Vagina (tissue), 2 donors: ENCODE measurements around the gene EMCN. TPM values are rescaled to one million over a fixed set of nuclear protein-coding genes. Genes with fewer than 3 reads are reported as not detected.

Experiments
- DNase-seq, 2 donors: peaks; one replicate each; pipeline ENCODE4 v3.0.0-alpha.2; 2017; ENCODE audit errors: extremely low spot score in 2 of 2
- H3K27ac ChIP-seq: fragments of 200-600 bp; sonication (generic); one replicate; pipeline ENCODE4 v1.5.1; 2019
- H3K27me3 ChIP-seq: fragments of 200-600 bp; sonication (generic); one replicate; pipeline ENCODE4 v1.5.1; 2019
- H3K36me3 ChIP-seq, 2 donors: fragments of 200-600 bp; sonication (generic); one replicate each; pipeline ENCODE4 v1.5.1; 2017 to 2019
- H3K4me1 ChIP-seq: fragments of 200-600 bp; sonication (generic); one replicate; pipeline ENCODE4 v1.5.1; 2019
- H3K4me3 ChIP-seq, 2 donors: fragments of 200-600 bp; sonication (generic); 1 replicate in 1 of 2; 2 replicates in 1 of 2; pipeline ENCODE4 v1.5.1; 2016 to 2019
- H3K9me3 ChIP-seq: fragments of 200-600 bp; sonication (generic); one replicate; pipeline ENCODE4 v1.5.1; 2019
- POLR2A ChIP-seq, 2 donors: fragments of 450-650 bp; IDR thresholded peaks; one replicate each; pipeline ENCODE4 v1.6.1; 2017; ENCODE audit warnings: antibody characterized with exemption in 2 of 2, mild to moderate bottlenecking in 2 of 2, moderate library complexity in 2 of 2
- POLR2AphosphoS5 ChIP-seq, 2 donors: sonication (generic); formaldehyde crosslinking; IDR thresholded peaks; one replicate each; pipeline ENCODE4 v1.9.0; 2017; ENCODE audit warnings: antibody characterized with exemption in 2 of 2, mild to moderate bottlenecking in 2 of 2, low read depth in 1 of 2; ENCODE audit not compliant: insufficient read depth in 1 of 2
- intact Hi-C: fragments of 100-400 bp; cut with DNase I; formaldehyde crosslinking; loops from one replicate; pipeline ENCODE4 v1.15.1; 2023
- total RNA-seq: library from RNA; depleted of rRNA; stranded (reverse); fragments of >200 nt; gene quantifications from one replicate; pipeline ENCODE4 v1.2.3, GENCODE V29; 2016
- TF ChIP-seq, protein P1 (sequence below), 3 experiments: fragments of 450-650 bp in 2 of 3; fragments of 200-600 bp in 1 of 3; sonication (generic) in 1 of 3; IDR thresholded peaks; one replicate each; pipeline ENCODE4 v1.5.1; 2017 to 2019; ENCODE audit warnings: antibody characterized with exemption in 3 of 3, mild to moderate bottlenecking in 2 of 3, moderate library complexity in 2 of 3

EMCN gene
- total RNA-seq, 1 donor from 2014 or later: 20.1 TPM

GRCh38 chr4:100494166-100494565, 23.7 kb downstream of the EMCN start:
- H3K27ac ChIP-seq: no peak overlapping the region
- TF ChIP-seq POLR2A (IDR thresholded peaks at IDR 0.05) (no peak), POLR2AphosphoS5 (IDR thresholded peaks at IDR 0.05; ENCODE audit: insufficient read depth in 1 of 2, low read depth in 1 of 2) (no peak)
- TF ChIP-seq, protein P1, sequence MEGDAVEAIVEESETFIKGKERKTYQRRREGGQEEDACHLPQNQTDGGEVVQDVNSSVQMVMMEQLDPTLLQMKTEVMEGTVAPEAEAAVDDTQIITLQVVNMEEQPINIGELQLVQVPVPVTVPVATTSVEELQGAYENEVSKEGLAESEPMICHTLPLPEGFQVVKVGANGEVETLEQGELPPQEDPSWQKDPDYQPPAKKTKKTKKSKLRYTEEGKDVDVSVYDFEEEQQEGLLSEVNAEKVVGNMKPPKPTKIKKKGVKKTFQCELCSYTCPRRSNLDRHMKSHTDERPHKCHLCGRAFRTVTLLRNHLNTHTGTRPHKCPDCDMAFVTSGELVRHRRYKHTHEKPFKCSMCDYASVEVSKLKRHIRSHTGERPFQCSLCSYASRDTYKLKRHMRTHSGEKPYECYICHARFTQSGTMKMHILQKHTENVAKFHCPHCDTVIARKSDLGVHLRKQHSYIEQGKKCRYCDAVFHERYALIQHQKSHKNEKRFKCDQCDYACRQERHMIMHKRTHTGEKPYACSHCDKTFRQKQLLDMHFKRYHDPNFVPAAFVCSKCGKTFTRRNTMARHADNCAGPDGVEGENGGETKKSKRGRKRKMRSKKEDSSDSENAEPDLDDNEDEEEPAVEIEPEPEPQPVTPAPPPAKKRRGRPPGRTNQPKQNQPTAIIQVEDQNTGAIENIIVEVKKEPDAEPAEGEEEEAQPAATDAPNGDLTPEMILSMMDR (IDR thresholded peaks at IDR 0.05): no peak
- DNase-seq: no peak
- intact Hi-C loops: no loop called here
- no peaks in the 10 kb centered on the region for H3K27me3 ChIP-seq
- H3K4me1 ChIP-seq: no peaks in the 10 kb centered on the region
- H3K4me3 ChIP-seq: no peak overlapping the region
- H3K36me3 ChIP-seq: no peaks in the 10 kb centered on the region
- H3K9me3 ChIP-seq: no peaks in the 10 kb centered on the region

DNA sequence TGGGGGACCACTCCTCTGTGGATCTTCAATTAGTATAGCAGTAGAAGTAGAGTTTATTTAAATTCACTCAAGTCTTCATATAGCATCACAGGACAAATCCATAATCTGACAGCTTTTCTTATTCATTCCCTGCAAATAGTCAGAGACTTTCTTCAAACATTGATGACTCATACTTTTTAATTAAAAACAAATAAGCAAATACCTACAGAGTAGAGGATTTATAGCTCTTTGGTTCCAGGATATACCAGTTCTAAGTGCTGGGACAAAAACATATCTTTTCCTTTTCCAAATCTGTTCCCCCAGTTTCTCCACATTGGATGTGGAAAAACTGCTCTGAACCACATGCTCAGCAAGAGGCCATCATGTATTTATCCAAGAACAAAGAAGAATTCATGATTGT, 24.1 kb downstream of the EMCN start:
- no peaks in the 10 kb centered on the region for H3K36me3 ChIP-seq
- no peaks in the 10 kb centered on the region for H3K4me1 ChIP-seq
- H3K9me3 ChIP-seq: no peaks in the 10 kb centered on the region
- no peaks in the 10 kb centered on the region for H3K27me3 ChIP-seq
- DNase-seq: no peak
- no peak overlapping the region for H3K4me3 ChIP-seq
- no peak overlapping the region for H3K27ac ChIP-seq
- intact Hi-C loops: no loop called here
- TF ChIP-seq, protein P1 (IDR thresholded peaks at IDR 0.05): no peak
- no peak for TF ChIP-seq POLR2A (IDR thresholded peaks at IDR 0.05)
- TF ChIP-seq POLR2AphosphoS5 (IDR thresholded peaks at IDR 0.05; ENCODE audit: insufficient read depth in 1 of 2, low read depth in 1 of 2): no peak

GRCh38 chr4:100492129-100492528, 25.7 kb downstream of the EMCN start:
- H3K4me1 ChIP-seq: no peaks in the 10 kb centered on the region
- no peaks in the 10 kb centered on the region for H3K27me3 ChIP-seq
- no peak overlapping the region for H3K27ac ChIP-seq
- H3K9me3 ChIP-seq: no peaks in the 10 kb centered on the region
- H3K4me3 ChIP-seq: no peak overlapping the region
- no peak for DNase-seq
- no peak for TF ChIP-seq POLR2A (IDR thresholded peaks at IDR 0.05)
- intact Hi-C loops: no loop called here
- H3K36me3 ChIP-seq: no peaks in the 10 kb centered on the region

DNA sequence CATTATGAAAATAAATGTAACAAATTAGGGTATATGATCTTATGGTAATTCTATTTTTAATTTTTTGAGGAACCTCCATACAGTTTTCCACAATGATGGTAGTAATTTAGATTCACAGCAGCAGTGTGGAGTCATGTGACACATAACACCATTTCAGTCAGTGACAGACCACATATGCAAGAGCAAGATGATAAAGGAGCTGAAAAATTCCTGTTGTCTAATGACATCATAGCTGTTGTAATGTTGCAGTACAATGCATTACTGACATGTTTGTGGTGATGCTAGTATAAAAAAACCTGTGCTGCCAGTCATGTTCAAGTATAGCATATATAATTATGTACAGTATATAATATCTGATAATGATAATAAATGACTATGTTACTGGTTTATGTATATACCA, 28.5 kb downstream of the EMCN start:
- DNase-seq: no peak
- Histone ChIP-seq H3K4me3 (no peak overlapping the region), H3K27me3 (no peaks in the 10 kb centered on the region), H3K27ac (no peak overlapping the region), H3K4me1 (no peaks in the 10 kb centered on the region), H3K9me3 (no peaks in the 10 kb centered on the region), H3K36me3 (no peaks in the 10 kb centered on the region)
- intact Hi-C loops: no loop called here
- no peak for TF ChIP-seq POLR2AphosphoS5 (IDR thresholded peaks at IDR 0.05; ENCODE audit: insufficient read depth in 1 of 2, low read depth in 1 of 2)
- no peak for TF ChIP-seq POLR2A (IDR thresholded peaks at IDR 0.05)
- TF ChIP-seq, protein P1 (IDR thresholded peaks at IDR 0.05): no peak

- Histone ChIP-seq H3K36me3 (no peaks in the 10 kb centered on the region), H3K9me3 (no peaks in the 10 kb centered on the region), H3K4me3 (no peak overlapping the region), H3K27ac (no peak overlapping the region), H3K27me3 (no peaks in the 10 kb centered on the region), H3K4me1 (no peaks in the 10 kb centered on the region)
- DNase-seq: no peak
- TF ChIP-seq, protein P1 (IDR thresholded peaks at IDR 0.05): no peak
- TF ChIP-seq POLR2AphosphoS5 (IDR thresholded peaks at IDR 0.05; ENCODE audit: insufficient read depth in 1 of 2, low read depth in 1 of 2) (no peak), POLR2A (IDR thresholded peaks at IDR 0.05) (no peak)
- intact Hi-C loops: no loop called here
These were observed 31.3 kb downstream of the EMCN start for GRCh38 chr4:100486496-100486895.

- Histone ChIP-seq H3K4me3 (no peak overlapping the region), H3K9me3 (no peaks in the 10 kb centered on the region), H3K27ac (no peak overlapping the region), H3K4me1 (no peaks in the 10 kb centered on the region), H3K36me3 (no peaks in the 10 kb centered on the region), H3K27me3 (no peaks in the 10 kb centered on the region)
- no peak for DNase-seq
- TF ChIP-seq POLR2AphosphoS5 (IDR thresholded peaks at IDR 0.05; ENCODE audit: insufficient read depth in 1 of 2, low read depth in 1 of 2): no peak
- TF ChIP-seq POLR2A (IDR thresholded peaks at IDR 0.05): no peak
- TF ChIP-seq, protein P1 (IDR thresholded peaks at IDR 0.05): no peak
- intact Hi-C loops: no loop called here
These were observed 34.0 kb downstream of the EMCN start for GRCh38 chr4:100483796-100484195.
